ENCODE data around the gene SAMD11.
"Not testable (repeated sequence)": the region's sequence is repeated elsewhere in the genome, so short reads cannot be mapped to it uniquely, and the experiment has no call there.

Gene SAMD11

GRCh38 chr1:944341-945325, 20.9 kb downstream of the SAMD11 start:
- no peak for DNase-seq (ENCODE audit: low read depth in 2 of 2, low spot score in 1 of 2)

- no peak for DNase-seq (ENCODE audit: low read depth in 2 of 2, low spot score in 1 of 2)
These were observed 22.2 kb downstream of the SAMD11 start for GRCh38 chr1:945688-946556.

GRCh38 chr1:946811-947210, 23.1 kb downstream of the SAMD11 start:
- DNase-seq (ENCODE audit: low read depth in 2 of 2, low spot score in 1 of 2): not testable (repeated sequence)

- no peak for DNase-seq (ENCODE audit: low read depth in 2 of 2, low spot score in 1 of 2)
These were observed 24.2 kb downstream of the SAMD11 start for GRCh38 chr1:947958-948357.

- DNase-seq (ENCODE audit: low read depth in 2 of 2, low spot score in 1 of 2): no peak
These were observed 26.5 kb downstream of the SAMD11 start for GRCh38 chr1:950268-950667.

- DNase-seq (ENCODE audit: low read depth in 2 of 2, low spot score in 1 of 2): no peak
These were observed 27.2 kb downstream of the SAMD11 start for GRCh38 chr1:950881-951280.

- no peak for DNase-seq (ENCODE audit: low read depth in 2 of 2, low spot score in 1 of 2)
These were observed 27.6 kb downstream of the SAMD11 start for GRCh38 chr1:951364-951763.

- DNase-seq (ENCODE audit: low read depth in 2 of 2, low spot score in 1 of 2): no peak
These were observed 28.5 kb downstream of the SAMD11 start for GRCh38 chr1:952201-952600.

- no peak for DNase-seq (ENCODE audit: low read depth in 2 of 2, low spot score in 1 of 2)
These were observed 28.9 kb downstream of the SAMD11 start for GRCh38 chr1:952603-953002.

GRCh38 chr1:953524-954320, 30.0 kb downstream of the SAMD11 start:
- no peak for DNase-seq (ENCODE audit: low read depth in 2 of 2, low spot score in 1 of 2)

- DNase-seq (ENCODE audit: low read depth in 2 of 2, low spot score in 1 of 2): no peak
These were observed 31.2 kb downstream of the SAMD11 start for GRCh38 chr1:954927-955326.

- no peak for DNase-seq (ENCODE audit: low read depth in 2 of 2, low spot score in 1 of 2)
These were observed 31.8 kb downstream of the SAMD11 start for GRCh38 chr1:955474-955873.

- no peak for DNase-seq (ENCODE audit: low read depth in 2 of 2, low spot score in 1 of 2)
These were observed 32.9 kb downstream of the SAMD11 start for GRCh38 chr1:956636-957035.

- peak; percentile 91 to 97 for DNase-seq (ENCODE audit: low read depth in 2 of 2, low spot score in 1 of 2)
These were observed 35.4 kb downstream of the SAMD11 start, which contains the start of gene NOC2L for GRCh38 chr1:958823-959730. Gene NOC2L (minus strand): TSS chr1:959256. CDS start chr1:959240, 16 bp downstream.

GRCh38 chr1:959731-960362, 36.1 kb downstream of the SAMD11 start:
- DNase-seq (ENCODE audit: low read depth in 2 of 2, low spot score in 1 of 2): no peak

GRCh38 chr1:960363-961131, 36.8 kb downstream of the SAMD11 start, which contains the start of gene KLHL17:
Gene KLHL17 (plus strand): TSS chr1:960584. CDS start chr1:960694, 110 bp downstream.
- DNase-seq (ENCODE audit: low read depth in 2 of 2, low spot score in 1 of 2): peak; percentile 52 to 56

GRCh38 chr1:961132-961669, 37.5 kb downstream of the SAMD11 start:
- no peak for DNase-seq (ENCODE audit: low read depth in 2 of 2, low spot score in 1 of 2)
